GM23338 (cell line): ENCODE data around the gene NUP98. TPM values are rescaled to one million over a fixed set of nuclear protein-coding genes. Genes with fewer than 3 reads are reported as not detected.

Experiments used
- ATAC-seq: fragments of 200-7000 bp; cut with Tn5 transposase; 3 replicates; pipeline ENCODE4 v1.9.1; 2020
- DNase-seq: peaks from one replicate; pipeline ENCODE4 v3.0.0-alpha.2; 2015; ENCODE audit warnings: low spot score
- H2AFZ ChIP-seq: fragments of 200-600 bp; sonication (generic); 2 replicates; pipeline ENCODE4 v1.8.0; 2016; ENCODE audit warnings: antibody characterized with exemption, mild to moderate bottlenecking, moderate library complexity
- H3F3A ChIP-seq: fragments of 200-600 bp; sonication (generic); replicated peaks from 2 replicates; pipeline ENCODE4 v1.8.0; 2017; ENCODE audit warnings: antibody characterized with exemption, mixed run types, low read depth
- H3K27ac ChIP-seq: fragments of 200-600 bp; sonication (generic); 2 replicates; pipeline ENCODE4 v1.6.1; 2016; ENCODE audit warnings: low read depth
- H3K27me3 ChIP-seq: fragments of 200-600 bp; sonication (generic); 2 replicates; pipeline ENCODE4 v1.8.0; 2016; ENCODE audit warnings: mild to moderate bottlenecking, mixed run types, moderate library complexity; ENCODE audit not compliant: insufficient read depth
- H3K36me3 ChIP-seq: fragments of 200-600 bp; sonication (generic); 2 replicates; pipeline ENCODE4 v1.8.0; 2016; ENCODE audit warnings: mild to moderate bottlenecking; ENCODE audit not compliant: insufficient read depth
- H3K4me1 ChIP-seq: fragments of 200-600 bp; sonication (generic); 2 replicates; pipeline ENCODE4 v1.8.0; 2016; ENCODE audit warnings: mild to moderate bottlenecking, moderate library complexity; ENCODE audit not compliant: insufficient read depth
- H3K4me2 ChIP-seq: fragments of 200-600 bp; sonication (generic); 2 replicates; pipeline ENCODE4 v1.7.1; 2017; ENCODE audit warnings: mixed run types
- H3K4me3 ChIP-seq: fragments of 200-600 bp; sonication (generic); 2 replicates; pipeline ENCODE4 v1.6.1; 2016; ENCODE audit warnings: mixed run types
- H3K79me2 ChIP-seq: fragments of 200-600 bp; sonication (generic); replicated peaks from 2 replicates; pipeline ENCODE4 v1.8.0; 2017; ENCODE audit warnings: mild to moderate bottlenecking; ENCODE audit not compliant: insufficient read depth
- H3K9me2 ChIP-seq: fragments of 200-600 bp; sonication (generic); 2 replicates; pipeline ENCODE4 v1.8.0; 2017; ENCODE audit not compliant: insufficient read depth
- H4K20me1 ChIP-seq: fragments of 200-600 bp; sonication (generic); replicated peaks from 2 replicates; pipeline ENCODE4 v1.8.0; 2017; ENCODE audit warnings: mild to moderate bottlenecking; ENCODE audit not compliant: insufficient read depth
- H3K27ac Mint-ChIP-seq: 2 replicates; pipeline ENCODE4 v1.8.0; 2020; ENCODE audit warnings: inconsistent platforms, mild to moderate bottlenecking, moderate library complexity, mixed read lengths
- H3K27me3 Mint-ChIP-seq: 3 replicates; pipeline ENCODE4 v1.8.0; 2022; ENCODE audit warnings: low read depth, mild to moderate bottlenecking, moderate library complexity, mixed read lengths, inconsistent platforms; ENCODE audit not compliant: insufficient read depth, poor library complexity
- H3K36me3 Mint-ChIP-seq: 3 replicates; pipeline ENCODE4 v1.8.0; 2021; ENCODE audit warnings: low read depth, mild to moderate bottlenecking, inconsistent platforms, moderate library complexity, mixed read lengths
- H3K4me1 Mint-ChIP-seq: 3 replicates; pipeline ENCODE4 v1.8.0; 2020; ENCODE audit warnings: mild to moderate bottlenecking, inconsistent platforms, mixed read lengths
- H3K4me3 Mint-ChIP-seq: 3 replicates; pipeline ENCODE4 v1.8.0; 2021; ENCODE audit warnings: moderate library complexity, mild to moderate bottlenecking, inconsistent platforms, mixed read lengths
- H3K9me3 Mint-ChIP-seq: 3 replicates; pipeline ENCODE4 v1.8.0; 2020; ENCODE audit warnings: moderate library complexity, mild to moderate bottlenecking, inconsistent platforms, mixed read lengths
- CTCF ChIP-seq, 2 experiments: fragments of 200-600 bp in 1 of 2; sonication (generic) in 1 of 2; conservative IDR thresholded peaks; 2 replicates each; pipeline versions ENCODE4 v1.5.1 to v1.6.1; 2016 to 2017; ENCODE audit warnings: antibody characterized with exemption in 2 of 2, low read depth in 2 of 2, mild to moderate bottlenecking in 2 of 2, moderate library complexity in 1 of 2
- EZH2phosphoT487 ChIP-seq: fragments of 200-600 bp; sonication (generic); IDR thresholded peaks from one replicate; pipeline ENCODE4 v1.8.1; 2018; ENCODE audit warnings: antibody characterized with exemption; ENCODE audit not compliant: unreplicated experiment
- NANOG ChIP-seq: IDR thresholded peaks from 2 replicates; pipeline ENCODE4 v1.6.1; 2016; ENCODE audit warnings: antibody characterized with exemption, borderline replicate concordance
- POLR2AphosphoS5 ChIP-seq: IDR thresholded peaks from 2 replicates; pipeline ENCODE4 v1.6.1; 2016; ENCODE audit warnings: antibody characterized with exemption, low read depth
- polyA plus RNA-seq: library from polyadenylated mRNA; unstranded; fragments of >200 nt; fragmentation: Nextera tagmentation; extraction: Ambion mirVana; gene quantifications from 2 replicates; pipeline ENCODE4 v1.2.1, GENCODE V29; 2016
- total RNA-seq: library from RNA; depleted of rRNA; stranded (reverse); fragments of >200 nt; shearing (Covaris generic); gene quantifications from 2 replicates; pipeline ENCODE4 v1.2.3, GENCODE V29; 2014
- TF ChIP-seq, protein P1 (sequence below): fragments of 250-450 bp; sonication (Bioruptor Pico); IDR thresholded peaks from 2 replicates; pipeline ENCODE4 v1.5.0; 2020; ENCODE audit warnings: mild to moderate bottlenecking, moderate library complexity
- TF ChIP-seq, protein P2 (sequence below): IDR thresholded peaks from 2 replicates; pipeline ENCODE4 v1.6.1; 2016; ENCODE audit warnings: antibody characterized with exemption

The NUP98 gene
- total and polyA plus RNA-seq, 2 experiments from 2014 or later: 23.9 to 174 TPM

DNA sequence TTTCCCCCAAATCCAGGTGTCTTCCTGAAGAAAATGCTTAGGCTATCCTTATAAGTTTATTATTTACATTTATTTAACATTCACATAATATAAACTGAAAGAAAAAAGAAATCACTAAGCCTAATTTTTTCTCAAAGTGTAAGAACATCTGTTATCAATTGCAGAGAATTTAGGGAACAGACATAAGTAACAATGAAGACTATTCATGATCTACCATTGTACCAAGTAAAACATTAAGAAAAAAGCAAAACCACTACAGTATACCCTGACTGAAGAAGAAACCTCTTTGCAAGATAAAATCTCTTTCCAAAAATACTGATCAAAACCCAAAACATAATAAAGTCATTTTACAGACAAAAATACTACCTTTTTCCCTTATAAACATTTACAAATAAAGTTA, 60.5 kb downstream of the NUP98 start (continued):
- TF ChIP-seq, protein P1, sequence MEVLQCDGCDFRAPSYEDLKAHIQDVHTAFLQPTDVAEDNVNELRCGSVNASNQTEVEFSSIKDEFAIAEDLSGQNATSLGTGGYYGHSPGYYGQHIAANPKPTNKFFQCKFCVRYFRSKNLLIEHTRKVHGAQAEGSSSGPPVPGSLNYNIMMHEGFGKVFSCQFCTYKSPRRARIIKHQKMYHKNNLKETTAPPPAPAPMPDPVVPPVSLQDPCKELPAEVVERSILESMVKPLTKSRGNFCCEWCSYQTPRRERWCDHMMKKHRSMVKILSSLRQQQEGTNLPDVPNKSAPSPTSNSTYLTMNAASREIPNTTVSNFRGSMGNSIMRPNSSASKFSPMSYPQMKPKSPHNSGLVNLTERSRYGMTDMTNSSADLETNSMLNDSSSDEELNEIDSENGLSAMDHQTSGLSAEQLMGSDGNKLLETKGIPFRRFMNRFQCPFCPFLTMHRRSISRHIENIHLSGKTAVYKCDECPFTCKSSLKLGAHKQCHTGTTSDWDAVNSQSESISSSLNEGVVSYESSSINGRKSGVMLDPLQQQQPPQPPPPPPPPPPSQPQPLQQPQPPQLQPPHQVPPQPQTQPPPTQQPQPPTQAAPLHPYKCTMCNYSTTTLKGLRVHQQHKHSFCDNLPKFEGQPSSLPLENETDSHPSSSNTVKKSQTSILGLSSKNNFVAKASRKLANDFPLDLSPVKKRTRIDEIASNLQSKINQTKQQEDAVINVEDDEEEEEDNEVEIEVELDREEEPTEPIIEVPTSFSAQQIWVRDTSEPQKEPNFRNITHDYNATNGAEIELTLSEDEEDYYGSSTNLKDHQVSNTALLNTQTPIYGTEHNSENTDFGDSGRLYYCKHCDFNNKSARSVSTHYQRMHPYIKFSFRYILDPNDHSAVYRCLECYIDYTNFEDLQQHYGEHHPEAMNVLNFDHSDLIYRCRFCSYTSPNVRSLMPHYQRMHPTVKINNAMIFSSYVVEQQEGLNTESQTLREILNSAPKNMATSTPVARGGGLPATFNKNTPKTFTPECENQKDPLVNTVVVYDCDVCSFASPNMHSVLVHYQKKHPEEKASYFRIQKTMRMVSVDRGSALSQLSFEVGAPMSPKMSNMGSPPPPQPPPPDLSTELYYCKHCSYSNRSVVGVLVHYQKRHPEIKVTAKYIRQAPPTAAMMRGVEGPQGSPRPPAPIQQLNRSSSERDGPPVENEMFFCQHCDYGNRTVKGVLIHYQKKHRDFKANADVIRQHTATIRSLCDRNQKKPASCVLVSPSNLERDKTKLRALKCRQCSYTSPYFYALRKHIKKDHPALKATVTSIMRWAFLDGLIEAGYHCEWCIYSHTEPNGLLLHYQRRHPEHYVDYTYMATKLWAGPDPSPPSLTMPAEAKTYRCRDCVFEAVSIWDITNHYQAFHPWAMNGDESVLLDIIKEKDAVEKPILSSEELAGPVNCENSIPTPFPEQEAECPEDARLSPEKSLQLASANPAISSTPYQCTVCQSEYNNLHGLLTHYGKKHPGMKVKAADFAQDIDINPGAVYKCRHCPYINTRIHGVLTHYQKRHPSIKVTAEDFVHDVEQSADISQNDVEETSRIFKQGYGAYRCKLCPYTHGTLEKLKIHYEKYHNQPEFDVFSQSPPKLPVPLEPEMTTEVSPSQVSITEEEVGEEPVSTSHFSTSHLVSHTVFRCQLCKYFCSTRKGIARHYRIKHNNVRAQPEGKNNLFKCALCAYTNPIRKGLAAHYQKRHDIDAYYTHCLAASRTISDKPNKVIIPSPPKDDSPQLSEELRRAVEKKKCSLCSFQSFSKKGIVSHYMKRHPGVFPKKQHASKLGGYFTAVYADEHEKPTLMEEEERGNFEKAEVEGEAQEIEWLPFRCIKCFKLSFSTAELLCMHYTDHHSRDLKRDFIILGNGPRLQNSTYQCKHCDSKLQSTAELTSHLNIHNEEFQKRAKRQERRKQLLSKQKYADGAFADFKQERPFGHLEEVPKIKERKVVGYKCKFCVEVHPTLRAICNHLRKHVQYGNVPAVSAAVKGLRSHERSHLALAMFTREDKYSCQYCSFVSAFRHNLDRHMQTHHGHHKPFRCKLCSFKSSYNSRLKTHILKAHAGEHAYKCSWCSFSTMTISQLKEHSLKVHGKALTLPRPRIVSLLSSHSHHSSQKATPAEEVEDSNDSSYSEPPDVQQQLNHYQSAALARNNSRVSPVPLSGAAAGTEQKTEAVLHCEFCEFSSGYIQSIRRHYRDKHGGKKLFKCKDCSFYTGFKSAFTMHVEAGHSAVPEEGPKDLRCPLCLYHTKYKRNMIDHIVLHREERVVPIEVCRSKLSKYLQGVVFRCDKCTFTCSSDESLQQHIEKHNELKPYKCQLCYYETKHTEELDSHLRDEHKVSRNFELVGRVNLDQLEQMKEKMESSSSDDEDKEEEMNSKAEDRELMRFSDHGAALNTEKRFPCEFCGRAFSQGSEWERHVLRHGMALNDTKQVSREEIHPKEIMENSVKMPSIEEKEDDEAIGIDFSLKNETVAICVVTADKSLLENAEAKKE (CRISPR knock-in tag): no peak
- no peak for TF ChIP-seq NANOG
- TF ChIP-seq, protein P2, sequence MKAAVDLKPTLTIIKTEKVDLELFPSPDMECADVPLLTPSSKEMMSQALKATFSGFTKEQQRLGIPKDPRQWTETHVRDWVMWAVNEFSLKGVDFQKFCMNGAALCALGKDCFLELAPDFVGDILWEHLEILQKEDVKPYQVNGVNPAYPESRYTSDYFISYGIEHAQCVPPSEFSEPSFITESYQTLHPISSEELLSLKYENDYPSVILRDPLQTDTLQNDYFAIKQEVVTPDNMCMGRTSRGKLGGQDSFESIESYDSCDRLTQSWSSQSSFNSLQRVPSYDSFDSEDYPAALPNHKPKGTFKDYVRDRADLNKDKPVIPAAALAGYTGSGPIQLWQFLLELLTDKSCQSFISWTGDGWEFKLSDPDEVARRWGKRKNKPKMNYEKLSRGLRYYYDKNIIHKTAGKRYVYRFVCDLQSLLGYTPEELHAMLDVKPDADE: no peak

DNA sequence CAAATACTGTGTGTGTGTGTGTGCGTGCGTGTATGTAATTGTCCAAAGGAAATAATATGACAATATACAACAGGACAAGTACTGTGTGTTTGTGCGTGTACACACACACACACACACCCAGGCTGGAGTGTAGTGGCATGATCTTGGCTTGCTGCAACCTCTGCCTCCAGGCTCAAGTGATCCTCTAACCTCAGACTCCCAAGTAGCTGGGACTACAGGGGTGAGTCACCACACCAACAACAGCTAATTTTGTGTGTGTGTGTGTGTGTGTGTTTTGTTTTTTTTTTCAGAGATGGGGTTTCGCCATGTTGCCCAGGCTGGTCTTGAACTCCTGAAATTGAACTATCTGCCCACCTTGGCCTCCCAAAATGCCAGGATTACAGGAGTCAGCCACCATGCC, 61.5 kb downstream of the NUP98 start:
- no peak overlapping the region for H3K4me3 Mint-ChIP-seq
- H3K9me3 Mint-ChIP-seq: no peaks in the 10 kb centered on the region
- no peak overlapping the region for H2AFZ ChIP-seq
- H3K27me3 ChIP-seq: no peaks in the 10 kb centered on the region
- H3K9me2 ChIP-seq: no peaks in the 10 kb centered on the region
- H3K36me3 Mint-ChIP-seq: peaks cover 69% of the 10 kb centered on the region
- peaks cover 48% of the 10 kb centered on the region for H3K36me3 ChIP-seq
- no peak overlapping the region for H3K4me2 ChIP-seq
- no peaks in the 10 kb centered on the region for H3K4me1 ChIP-seq
- peaks cover 14% of the 10 kb centered on the region; the same call in 1 of the 2 replicates for H4K20me1 ChIP-seq
- no peak overlapping the region for H3K27ac Mint-ChIP-seq
- H3K4me1 Mint-ChIP-seq: no peaks in the 10 kb centered on the region
- DNase-seq (no peak), ATAC-seq (no peak)
- no peaks in the 10 kb centered on the region for H3K27me3 Mint-ChIP-seq
- H3K4me3 ChIP-seq: no peak overlapping the region
- H3F3A ChIP-seq: no peaks in the 10 kb centered on the region
- no peaks in the 10 kb centered on the region for H3K79me2 ChIP-seq
- H3K27ac ChIP-seq: no peak overlapping the region
- TF ChIP-seq, protein P1 (CRISPR knock-in tag): no peak
- TF ChIP-seq EZH2phosphoT487 (no peak), CTCF (conservative IDR thresholded peaks at IDR 0.05; ENCODE audit: low read depth in 2 of 2) (no peak), POLR2AphosphoS5 (no peak), NANOG (no peak)
